Midbrain (tissue), 1 donor: ENCODE results near the gene ANTXR1.
"Not testable (repeated sequence)": the region's sequence is repeated elsewhere in the genome, so short reads cannot be mapped to it uniquely, and the experiment has no call there.

Experiments
- DNase-seq: peaks from one replicate; lab custom pipeline; 2025; lab: John Stamatoyannopoulos, UW

ANTXR1 gene

DNA sequence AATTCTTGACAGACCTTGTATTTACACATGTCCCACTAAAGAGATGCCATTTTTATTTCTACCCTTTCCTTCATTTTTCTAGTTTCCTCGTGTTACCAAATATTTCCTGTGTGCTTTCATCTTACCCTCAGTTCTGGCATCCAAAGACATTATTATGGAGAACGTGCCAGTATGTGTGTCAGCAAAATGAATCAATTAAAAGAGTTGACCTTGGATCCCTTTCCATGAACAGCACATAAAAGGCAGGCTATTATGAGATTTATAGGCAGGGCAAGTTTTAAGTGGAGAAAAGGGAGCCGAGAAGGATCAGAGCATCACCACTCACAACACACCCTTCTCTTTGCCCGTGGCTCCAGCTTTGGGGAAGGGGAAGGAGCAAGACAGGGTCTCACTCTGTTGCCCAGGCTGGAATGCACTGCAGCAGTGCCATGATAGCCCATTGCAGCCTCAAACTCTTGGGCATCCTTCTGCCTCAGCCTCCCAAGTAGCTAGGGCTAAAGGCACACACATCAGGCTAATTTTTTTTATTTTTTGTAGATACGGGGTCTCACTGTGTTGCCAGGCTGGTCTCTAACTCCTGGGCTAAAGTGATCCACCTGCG, 224.2 kb downstream of the ANTXR1 start:
- DNase-seq, result no peak

- no peak for DNase-seq
Measured at GRCh38 chr2:69238449-69239031, 225.6 kb downstream of the ANTXR1 start.

DNA sequence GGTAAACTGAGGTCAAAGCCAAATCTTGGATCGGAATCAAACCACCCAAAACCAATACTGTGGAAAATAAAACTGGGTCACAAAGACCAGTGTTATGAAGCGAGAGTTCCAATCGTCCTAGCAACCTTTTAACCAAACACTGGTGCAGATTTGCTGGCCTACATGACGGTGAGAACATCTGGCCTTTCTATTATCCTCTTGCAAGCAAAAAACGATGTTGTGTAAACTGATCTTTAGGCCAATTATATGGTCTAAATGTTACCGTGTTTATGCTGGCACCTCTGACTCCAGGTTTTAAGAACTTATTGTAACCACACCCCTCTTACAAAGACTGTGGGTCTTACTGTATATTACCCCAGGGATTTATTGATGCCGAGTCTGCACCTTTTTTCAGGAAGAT, 228.1 kb downstream of the ANTXR1 start:
- no peak for DNase-seq

DNA sequence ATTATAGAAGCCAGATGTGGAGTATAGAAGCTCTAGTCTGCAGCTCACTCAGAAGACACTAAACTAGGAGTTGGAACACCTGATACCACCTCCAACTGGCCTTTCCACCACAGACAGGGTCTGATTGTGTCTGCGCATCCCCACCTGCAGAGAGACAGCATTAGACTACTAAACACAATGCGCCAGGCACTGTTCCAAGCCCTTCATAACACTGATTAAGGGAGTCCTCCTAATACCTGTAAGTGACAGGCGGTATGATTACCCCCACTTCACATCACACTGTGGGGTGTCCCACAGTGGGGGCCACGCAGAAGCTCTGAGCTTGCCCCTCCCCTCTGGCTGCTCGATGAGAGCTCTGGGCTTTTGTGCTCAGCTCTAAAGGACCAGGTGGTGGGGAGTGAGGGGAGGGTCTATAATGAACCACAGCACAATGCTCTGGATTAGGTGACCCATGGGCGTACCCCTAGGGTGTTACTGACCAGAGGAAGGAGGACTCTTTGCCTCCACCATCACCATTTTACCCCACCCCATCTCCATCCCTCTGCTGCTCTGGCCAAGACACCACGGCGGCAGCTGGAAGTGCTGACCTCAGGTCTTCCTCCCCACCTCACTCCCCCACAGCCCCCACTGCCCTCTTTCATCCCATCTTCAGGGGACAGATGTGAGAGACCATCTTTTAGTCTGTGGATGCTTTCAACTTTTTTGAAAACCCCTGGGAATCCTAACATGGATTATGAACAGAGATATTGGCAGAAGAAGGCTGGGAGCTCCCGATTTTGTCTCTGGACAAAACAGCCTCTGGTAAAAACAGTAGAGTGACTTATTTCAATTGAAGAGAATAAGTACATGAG, 228.9 kb downstream of the ANTXR1 start:
- DNase-seq, result no peak

DNA sequence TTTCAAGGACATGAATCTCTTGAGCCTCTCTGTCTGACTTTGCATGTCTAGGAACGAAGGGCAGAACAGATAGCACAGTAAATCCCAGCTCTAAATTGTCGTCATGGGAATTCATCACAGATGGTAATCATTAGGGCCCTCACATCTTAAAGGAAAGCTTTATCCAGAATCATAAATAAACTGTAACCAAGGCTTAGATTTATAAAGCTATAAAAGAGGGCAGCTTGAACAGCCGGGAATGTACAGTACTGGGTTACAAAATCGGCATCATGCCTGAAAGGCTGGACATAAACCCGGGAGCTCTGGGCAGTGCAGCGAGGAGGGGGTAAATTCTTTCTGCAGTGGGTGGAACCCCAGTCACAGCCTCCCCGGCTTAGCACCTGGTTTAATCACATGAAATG, 229.7 kb downstream of the ANTXR1 start:
- no peak for DNase-seq

DNA sequence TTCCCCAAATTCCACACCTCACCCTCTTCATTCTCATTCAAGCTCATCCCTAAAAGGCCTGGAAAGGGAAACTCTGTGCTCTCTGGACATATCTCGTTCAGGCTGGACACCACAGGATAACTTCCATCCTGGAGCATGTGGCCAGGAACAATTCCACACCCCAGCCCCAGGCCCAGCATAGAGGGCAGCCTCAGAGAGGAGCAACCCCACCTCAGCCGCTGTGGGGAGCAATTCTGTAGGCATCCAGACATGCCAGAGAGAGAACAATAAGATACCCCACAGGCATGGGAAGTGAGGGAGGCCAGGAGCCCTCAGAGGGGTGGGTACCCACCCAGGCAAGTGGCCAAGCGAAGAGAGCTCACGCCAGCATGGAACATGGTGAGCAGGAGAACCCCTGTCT, 230.7 kb downstream of the ANTXR1 start:
- no peak for DNase-seq

GRCh38 chr2:69244882-69245281, 231.9 kb downstream of the ANTXR1 start:
- DNase-seq, result no peak

- no peak for DNase-seq
Measured at GRCh38 chr2:69247583-69247982, 234.6 kb downstream of the ANTXR1 start.

DNA sequence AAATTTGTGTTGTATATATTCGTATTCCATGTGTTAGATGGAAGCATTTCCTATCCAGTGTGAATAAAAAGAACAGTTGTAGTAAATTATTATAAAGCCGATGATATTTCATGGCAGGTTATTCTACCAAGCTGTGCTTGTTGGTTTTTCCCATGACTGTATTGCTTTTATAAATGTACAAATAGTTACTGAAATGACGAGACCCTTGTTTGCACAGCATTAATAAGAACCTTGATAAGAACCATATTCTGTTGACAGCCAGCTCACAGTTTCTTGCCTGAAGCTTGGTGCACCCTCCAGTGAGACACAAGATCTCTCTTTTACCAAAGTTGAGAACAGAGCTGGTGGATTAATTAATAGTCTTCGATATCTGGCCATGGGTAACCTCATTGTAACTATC, 235.3 kb downstream of the ANTXR1 start:
- no peak for DNase-seq

- no peak for DNase-seq
Measured at GRCh38 chr2:69250981-69251380, 238.0 kb downstream of the ANTXR1 start.

GRCh38 chr2:69251943-69252342, 239.0 kb downstream of the ANTXR1 start:
- DNase-seq, result no peak

DNA sequence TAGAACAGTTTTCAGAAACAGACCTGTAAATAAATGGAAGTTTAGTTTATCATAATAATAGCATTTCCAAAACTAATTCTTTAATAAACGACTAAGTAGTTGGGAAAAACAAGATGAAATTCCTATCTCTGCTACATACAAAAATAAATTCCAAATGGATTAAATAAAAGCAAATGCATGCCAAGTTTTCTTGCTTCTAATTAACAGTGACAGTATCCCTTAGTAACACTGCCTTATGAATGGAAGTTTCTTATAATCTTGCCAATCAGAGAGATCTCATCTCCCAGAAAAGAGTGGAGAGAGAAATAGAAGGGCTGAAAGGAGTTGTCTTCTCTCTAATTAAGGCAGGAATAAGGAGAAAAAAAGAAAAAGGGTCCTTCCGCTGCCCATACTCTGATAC, 240.1 kb downstream of the ANTXR1 start:
- no peak for DNase-seq

- no peak for DNase-seq
Measured at GRCh38 chr2:69253611-69254301, 240.8 kb downstream of the ANTXR1 start.

GRCh38 chr2:69255760-69256159, 242.8 kb downstream of the ANTXR1 start:
- DNase-seq, result no peak

- not testable (repeated sequence) for DNase-seq
Measured at GRCh38 chr2:69259994-69260591, 247.1 kb downstream of the ANTXR1 start.

DNA sequence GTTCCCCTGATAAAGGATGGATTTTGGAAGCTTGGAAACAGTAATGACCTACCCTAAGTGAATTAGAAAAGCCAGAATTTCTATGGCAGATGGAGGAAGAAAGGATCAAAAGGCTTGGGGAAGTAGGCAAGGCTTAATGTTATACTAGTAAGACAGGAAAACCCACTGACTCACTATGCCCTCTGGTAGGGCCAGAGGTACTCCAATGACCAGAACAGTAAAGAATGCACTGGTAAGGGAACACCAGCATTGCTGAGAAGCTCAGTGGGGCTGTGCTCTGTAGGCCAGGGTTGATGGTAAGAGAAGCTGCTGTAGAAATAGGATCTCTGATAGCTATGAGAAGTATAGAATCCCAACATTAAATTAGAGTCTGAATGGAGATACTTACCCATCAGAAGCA, 247.7 kb downstream of the ANTXR1 start:
- DNase-seq, result no peak

DNA sequence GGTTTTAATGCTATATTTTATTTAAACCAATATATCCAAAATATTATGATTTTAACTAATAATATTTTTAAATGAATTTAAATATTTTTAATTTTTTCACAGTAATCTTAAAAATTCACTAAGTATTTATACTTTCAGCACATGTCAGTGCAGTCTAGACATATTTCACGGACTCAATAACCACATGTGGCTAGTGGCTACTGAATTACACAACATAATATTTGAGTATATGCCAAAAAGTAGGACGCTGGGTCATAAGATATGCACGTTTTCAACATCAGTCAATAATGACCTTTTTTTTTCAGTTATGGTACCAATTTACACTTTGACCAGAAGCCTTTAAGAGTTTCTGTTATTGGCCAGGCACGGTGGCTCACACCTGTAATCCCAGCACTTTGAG, 256.4 kb downstream of the ANTXR1 start:
- no peak for DNase-seq

DNA sequence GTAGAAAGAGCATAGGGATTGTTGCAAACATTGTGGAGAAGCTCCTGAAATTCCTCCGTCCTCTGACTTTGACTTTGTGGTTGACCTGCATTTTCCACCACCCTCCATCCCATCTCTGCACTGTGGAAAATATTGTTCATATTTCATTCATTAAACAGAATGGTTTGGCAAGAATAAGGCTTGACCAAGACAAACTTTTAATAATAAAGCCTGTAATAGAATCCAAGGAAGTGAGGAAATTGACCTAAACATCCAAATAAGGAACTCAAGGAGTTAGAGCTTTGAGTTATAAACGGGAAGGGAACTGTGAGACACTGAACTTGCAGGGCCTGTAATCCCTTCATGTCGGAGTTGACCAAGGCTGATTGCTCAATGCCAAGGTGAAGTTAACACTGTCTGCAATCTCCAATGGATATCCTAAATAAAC, 258.9 kb downstream of the ANTXR1 start:
- no peak for DNase-seq

DNA sequence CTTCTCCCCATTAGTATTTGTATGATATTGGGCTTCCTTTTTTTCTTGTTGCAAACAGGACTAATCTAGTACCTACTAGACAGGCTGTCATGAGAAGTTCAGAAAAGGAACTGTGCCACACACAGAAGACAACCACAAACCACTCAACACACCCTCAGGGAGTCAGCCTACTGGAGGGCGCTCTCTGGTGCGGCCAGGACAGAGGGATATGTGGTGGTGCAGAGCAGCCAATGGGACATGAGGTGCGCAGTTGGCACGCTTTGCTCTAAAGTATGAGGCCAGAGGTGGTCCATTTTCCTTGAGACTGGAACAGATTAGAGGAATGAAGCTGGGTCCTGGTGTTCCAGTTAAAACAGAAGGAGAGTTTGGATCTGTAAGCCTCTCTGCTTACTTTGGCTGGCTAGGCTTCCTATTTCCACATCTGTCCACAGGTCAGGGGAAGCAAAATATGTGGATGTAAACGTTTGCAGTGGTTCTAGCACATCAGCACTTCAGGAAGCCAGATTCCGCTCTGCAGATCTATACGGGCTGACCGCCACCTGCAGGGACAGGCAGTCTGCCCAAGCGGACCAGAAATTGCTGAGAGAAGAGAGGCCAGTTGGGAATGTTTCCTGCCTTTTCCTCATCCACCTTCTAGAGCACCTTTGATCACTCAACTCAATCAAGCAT, 260.0 kb downstream of the ANTXR1 start:
- DNase-seq, result peak; percentile 5

DNA sequence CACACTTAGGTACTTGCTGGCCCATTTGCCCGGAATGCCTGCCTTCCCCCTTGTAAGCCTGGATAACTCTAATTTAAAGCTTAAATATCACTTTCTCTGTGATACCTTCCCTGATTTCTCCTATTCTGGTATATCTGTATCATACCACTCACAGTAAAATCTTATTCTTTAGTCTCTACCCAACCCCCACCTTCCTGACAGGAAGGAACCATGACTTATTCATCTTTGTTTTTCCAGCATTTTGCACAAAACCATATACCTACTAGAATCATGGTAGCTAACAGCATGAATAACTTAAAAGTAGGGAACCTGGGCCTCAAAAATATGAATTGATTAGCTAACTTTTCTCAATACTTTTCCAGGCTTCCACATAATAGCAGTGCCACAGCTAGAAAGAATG, 262.5 kb downstream of the ANTXR1 start:
- no peak for DNase-seq

DNA sequence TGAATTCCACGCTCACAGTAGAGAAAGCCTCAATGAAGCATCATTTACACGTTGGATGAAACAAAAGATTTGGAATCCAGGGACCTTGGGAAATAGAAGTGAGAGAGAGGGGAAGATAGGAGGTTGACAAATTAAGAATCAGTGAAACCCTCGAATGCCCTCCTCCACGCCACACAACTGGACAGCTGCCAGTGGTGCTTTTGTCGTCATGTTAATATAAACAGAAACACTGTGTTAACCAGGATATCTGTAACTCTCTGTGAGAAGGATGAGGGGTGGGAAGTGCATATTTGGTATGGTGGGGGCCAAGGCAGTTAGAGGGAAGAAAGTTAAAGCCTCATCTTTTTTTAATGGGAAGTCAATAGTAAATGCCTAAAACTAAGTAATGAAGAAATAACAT, 265.4 kb downstream of the ANTXR1 start:
- DNase-seq, result no peak

DNA sequence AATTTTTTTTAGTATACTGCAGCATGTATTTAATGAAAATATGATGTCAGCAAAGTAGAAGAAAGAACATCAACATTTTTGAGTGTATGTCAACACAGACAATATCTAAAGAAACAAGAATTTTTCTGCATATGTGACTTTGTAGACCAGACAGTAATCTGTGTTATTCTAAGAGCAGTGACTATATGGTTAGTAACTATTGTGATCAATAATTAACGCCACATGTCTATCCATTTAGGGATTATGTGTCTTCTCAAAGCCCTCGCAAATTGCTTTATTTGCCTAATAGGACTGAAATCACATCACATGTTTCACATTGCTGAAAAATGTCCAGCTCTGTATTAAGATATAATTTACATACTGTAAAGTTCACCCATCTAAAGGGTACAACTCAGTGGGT, 266.2 kb downstream of the ANTXR1 start:
- DNase-seq, result no peak
